Lower lobe of right lung (tissue), 2 donors: ENCODE data around the gene TEC. TPM values are rescaled to one million over a fixed set of nuclear protein-coding genes. Genes with fewer than 3 reads are reported as not detected.
A peak's percentile ranks its signal among the peaks of the same experiment; 100 is the strongest.
"Not testable (repeated sequence)": the region's sequence is repeated elsewhere in the genome, so short reads cannot be mapped to it uniquely, and the experiment has no call there.

Source experiments
- ATAC-seq, 2 donors: fragments of 200-7000 bp; cut with Tn5 transposase; one replicate each; pipeline ENCODE4 v1.9.1; 2020 to 2022; ENCODE audit warnings: mild to moderate bottlenecking in 2 of 2, moderate library complexity in 2 of 2
- DNase-seq: peaks from one replicate; pipeline ENCODE4 v3.0.0-alpha.2; 2020
- H3K27ac ChIP-seq: fragments of 200-600 bp; one replicate; pipeline ENCODE4 v1.8.0; 2022
- H3K27me3 ChIP-seq: fragments of 200-600 bp; one replicate; pipeline ENCODE4 v1.8.0; 2022; ENCODE audit warnings: low read depth
- H3K36me3 ChIP-seq: fragments of 200-600 bp; one replicate; pipeline ENCODE4 v1.8.0; 2022; ENCODE audit warnings: mild to moderate bottlenecking
- H3K4me1 ChIP-seq: fragments of 200-600 bp; one replicate; pipeline ENCODE4 v1.8.0; 2022
- H3K4me3 ChIP-seq: fragments of 200-600 bp; one replicate; pipeline ENCODE4 v1.8.0; 2022; ENCODE audit warnings: mild to moderate bottlenecking
- H3K9me3 ChIP-seq: fragments of 200-600 bp; one replicate; pipeline ENCODE4 v1.8.0; 2022
- CTCF ChIP-seq: fragments of 200-600 bp; IDR thresholded peaks from one replicate; pipeline ENCODE4 v1.8.0; 2022; ENCODE audit warnings: antibody characterized with exemption, mild to moderate bottlenecking
- intact Hi-C: fragments of 100-400 bp; cut with DNase I; formaldehyde crosslinking; loops from one replicate; pipeline ENCODE4 v1.11.0; 2022
- total RNA-seq: library from RNA; stranded (reverse); fragmentation: NEBNext Ultra II Directional; extraction: Animal tissue kit (Norgen Biotek cat#: 25700); gene quantifications from one replicate; pipeline ENCODE4 v1.2.1, GENCODE V29; 2021
- donor health status: DM: no; HTN: yes; CAD: no; lungs with severe emphysema.

Gene TEC
- total RNA-seq, 1 donor from 2014 or later, result 7.4 TPM

GRCh38 chr4:48226199-48226598 lies 43.4 kb downstream of the TEC start:
- Histone ChIP-seq H3K36me3 (no peaks in the 10 kb centered on the region), H3K4me1 (no peaks in the 10 kb centered on the region), H3K4me3 (no peak overlapping the region), H3K9me3 (no peaks in the 10 kb centered on the region), H3K27me3 (no peaks in the 10 kb centered on the region), H3K27ac (no peak overlapping the region)
- intact Hi-C loops, result no loop called here
- TF ChIP-seq CTCF, result no peak
- ATAC-seq (peak in 1 of 2 donors; percentile 31), DNase-seq (no peak)

DNA sequence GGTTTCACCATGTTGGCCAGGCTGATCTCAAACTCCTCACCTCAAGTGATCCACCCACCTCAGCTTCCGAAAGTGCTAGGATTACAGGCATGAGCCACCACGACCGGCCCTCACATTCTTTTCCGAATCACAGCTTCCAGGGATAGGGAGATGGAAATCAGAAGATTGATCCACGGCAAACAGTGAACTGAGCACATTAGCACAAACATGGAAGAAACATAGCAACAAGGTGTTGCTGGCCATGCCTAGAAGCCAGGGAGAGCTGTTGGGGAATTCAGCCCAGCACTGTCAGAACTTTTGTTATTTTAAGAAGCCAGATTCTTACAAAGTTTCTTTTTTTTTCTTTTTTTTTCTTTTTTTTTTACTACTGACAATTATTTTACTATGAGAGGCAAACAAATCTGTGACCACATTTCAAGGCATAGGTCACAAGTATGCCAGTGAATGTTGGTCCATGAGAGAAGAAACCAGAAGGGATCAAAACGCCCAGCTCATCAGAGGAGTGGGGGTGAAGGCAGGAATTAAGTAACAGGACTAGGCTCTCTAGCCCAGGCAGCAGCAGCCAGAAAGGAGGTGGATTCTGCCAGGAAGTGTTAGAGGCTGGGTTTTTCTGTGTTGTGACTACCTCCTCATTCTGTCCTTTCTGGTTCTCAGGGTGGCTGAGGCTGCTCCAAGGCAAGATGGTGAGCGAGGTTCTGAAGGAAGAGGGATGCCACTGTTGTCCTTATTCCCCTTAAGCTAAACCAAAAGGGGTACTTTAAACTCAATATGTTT lies 44.1 kb downstream of the TEC start:
- no peak for TF ChIP-seq CTCF
- Histone ChIP-seq H3K27ac (no peak overlapping the region), H3K4me3 (no peak overlapping the region), H3K4me1 (no peaks in the 10 kb centered on the region), H3K9me3 (no peaks in the 10 kb centered on the region), H3K36me3 (no peaks in the 10 kb centered on the region), H3K27me3 (no peaks in the 10 kb centered on the region)
- ATAC-seq (no peak), DNase-seq (no peak)
- intact Hi-C loops, result no loop called here

- intact Hi-C loops, result no loop called here
- Histone ChIP-seq H3K4me1 (no peaks in the 10 kb centered on the region), H3K9me3 (no peaks in the 10 kb centered on the region), H3K27me3 (no peaks in the 10 kb centered on the region), H3K27ac (no peak overlapping the region), H3K36me3 (no peaks in the 10 kb centered on the region), H3K4me3 (no peak overlapping the region)
- no peak for DNase-seq
- no peak for TF ChIP-seq CTCF
- ATAC-seq, result no peak
Observed at GRCh38 chr4:48224606-48225005, 45.0 kb downstream of the TEC start.

DNA sequence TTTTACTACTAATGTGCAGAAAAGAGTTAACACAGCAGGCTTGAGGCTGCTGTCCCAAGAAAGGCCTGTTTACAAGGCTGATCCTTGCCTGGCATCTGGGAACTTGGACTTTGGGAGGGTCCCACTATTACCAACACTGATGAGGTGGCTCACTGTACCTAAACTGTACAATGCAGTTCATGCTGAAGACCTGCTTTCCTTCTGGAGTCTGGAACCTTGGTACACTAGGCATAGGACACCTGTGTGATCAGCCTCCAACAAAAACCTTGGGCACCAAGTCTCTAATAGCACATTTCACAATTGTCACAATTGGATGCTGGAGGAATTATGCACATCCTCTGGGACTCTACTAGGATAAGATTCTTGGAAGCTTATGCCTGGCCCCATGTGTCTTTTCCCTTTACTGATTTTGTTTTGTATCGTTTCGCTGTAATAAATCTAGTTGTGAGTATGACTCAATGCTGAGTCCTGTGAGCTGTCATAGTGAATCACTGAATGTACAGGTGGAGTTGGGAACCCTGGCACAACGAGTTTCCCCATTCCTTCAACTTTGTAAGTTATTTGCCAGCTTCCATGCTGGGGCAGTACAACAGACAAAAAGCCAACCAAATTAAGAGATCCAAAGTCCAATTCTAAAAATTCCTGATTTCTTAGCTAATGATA lies 45.9 kb downstream of the TEC start:
- no peak overlapping the region for H3K27ac ChIP-seq
- H3K9me3 ChIP-seq, result no peaks in the 10 kb centered on the region
- ATAC-seq, result no peak
- TF ChIP-seq CTCF, result no peak
- H3K4me3 ChIP-seq, result no peak overlapping the region
- intact Hi-C loops, result no loop called here
- H3K4me1 ChIP-seq, result no peaks in the 10 kb centered on the region
- H3K36me3 ChIP-seq, result no peaks in the 10 kb centered on the region
- DNase-seq, result no peak
- H3K27me3 ChIP-seq, result no peaks in the 10 kb centered on the region

- no peak overlapping the region for H3K27ac ChIP-seq
- DNase-seq (no peak), ATAC-seq (no peak)
- H3K9me3 ChIP-seq, result no peaks in the 10 kb centered on the region
- no peaks in the 10 kb centered on the region for H3K4me1 ChIP-seq
- no peaks in the 10 kb centered on the region for H3K27me3 ChIP-seq
- H3K36me3 ChIP-seq, result no peaks in the 10 kb centered on the region
- no peak overlapping the region for H3K4me3 ChIP-seq
- TF ChIP-seq CTCF, result no peak
- intact Hi-C loops, result no loop called here
Observed at GRCh38 chr4:48222491-48222890, 47.1 kb downstream of the TEC start.

DNA sequence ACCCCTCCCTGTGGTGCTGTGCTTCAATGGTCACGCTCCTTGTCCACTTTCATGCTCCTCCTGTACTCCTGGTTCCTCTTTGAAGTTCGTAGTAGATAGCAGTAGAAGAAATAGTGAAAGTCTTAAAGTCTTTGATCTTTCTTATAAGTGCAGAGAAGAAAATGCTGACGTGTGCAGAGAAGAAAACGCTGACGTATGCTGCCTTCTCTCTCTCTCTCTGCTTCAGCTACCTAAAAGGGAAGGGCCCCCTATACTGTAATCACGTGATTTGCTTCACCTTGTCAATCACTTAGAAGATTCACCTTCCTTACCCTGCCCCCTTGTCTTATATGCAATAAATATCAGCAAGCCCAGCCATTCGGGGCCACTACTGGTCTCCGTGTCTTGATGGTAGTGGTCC lies 50.2 kb downstream of the TEC start:
- DNase-seq, intact Hi-C loops, H3K4me3 ChIP-seq, H3K27ac ChIP-seq, ATAC-seq, H3K36me3 ChIP-seq, H3K9me3 ChIP-seq, H3K27me3 ChIP-seq, H3K4me1 ChIP-seq: not testable (repeated sequence)
